Keratinocyte (primary cell): ENCODE results near the gene UQCR10.

Experiments
- CTCF ChIP-seq, 3 experiments: IDR thresholded peaks in 1 of 3; conservative IDR thresholded peaks in 1 of 3; optimal IDR thresholded peaks in 1 of 3; 2 replicates in 2 of 3; 3 replicates in 1 of 3; pipeline versions ENCODE3 to v1.5.1; 2011; ENCODE audit warnings: low read length in 3 of 3, mild to moderate bottlenecking in 3 of 3, moderate library complexity in 2 of 3, control low read depth in 1 of 3, inconsistent platforms in 1 of 3; ENCODE audit not compliant: insufficient read depth in 2 of 3; ENCODE audit errors: extremely low read depth in 1 of 3
- EZH2 ChIP-seq: IDR thresholded peaks from one replicate; pipeline ENCODE4 v1.6.1; 2012; ENCODE audit warnings: inconsistent platforms, mild to moderate bottlenecking, low read length, moderate library complexity

DNA sequence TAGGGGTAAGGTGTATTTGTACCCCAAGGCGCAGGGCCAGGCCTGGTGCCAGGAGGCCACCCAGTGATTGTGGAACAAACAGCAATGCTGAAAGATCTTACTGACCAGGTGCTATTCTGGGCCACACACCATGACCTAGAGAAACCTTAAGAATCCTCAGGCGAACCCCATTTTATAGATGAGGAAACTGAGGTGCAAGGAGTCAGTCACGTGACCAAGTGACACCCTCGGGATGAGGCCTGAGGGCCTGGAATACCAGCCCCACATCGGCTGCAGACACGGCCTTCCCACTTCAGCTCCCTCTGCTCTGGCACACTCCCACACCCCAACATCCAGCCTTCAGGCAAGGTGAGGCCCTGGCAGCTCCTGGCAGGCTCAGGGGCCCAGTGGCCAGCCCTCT, 34.3 kb upstream of the UQCR10 start:
- TF ChIP-seq CTCF (optimal IDR thresholded peaks at IDR 0.05 in 1 of 3, IDR thresholded peaks at IDR 0.05 in 1 of 3, conservative IDR thresholded peaks at IDR 0.05 in 1 of 3; ENCODE audit: extremely low read depth in 1 of 3, insufficient read depth in 2 of 3, low read length in 3 of 3) (no peak), EZH2 (no peak)
